ENCODE measurements around the gene PDXP. TPM values are rescaled to one million over a fixed set of nuclear protein-coding genes. Genes with fewer than 3 reads are reported as not detected.

Gene PDXP
- total and polyA plus RNA-seq, 2 of the 13 experiments (the other 11 are each of a cell fraction or from before 2014, with no cell fraction given): 58.2 to 70.6 TPM

DNA sequence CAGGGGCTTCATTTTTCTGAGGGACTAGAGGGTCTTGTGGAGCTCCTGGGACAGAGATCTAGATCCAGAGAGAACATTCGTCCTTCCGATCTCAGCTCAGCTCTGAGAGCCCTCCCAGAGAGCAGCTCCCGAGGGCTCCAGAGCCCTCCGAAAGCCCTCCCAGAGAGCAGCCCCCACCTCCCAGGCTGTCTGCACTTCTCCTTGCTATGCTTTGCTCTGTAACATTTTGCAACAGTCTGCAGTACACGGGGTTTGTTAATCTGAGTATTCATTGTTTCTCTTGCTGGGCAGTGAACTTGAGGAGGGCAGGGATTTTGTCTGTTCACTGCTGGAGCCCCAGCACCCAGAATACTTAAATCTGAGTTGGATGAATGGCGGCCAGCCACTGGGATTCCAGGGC lies 47.3 kb upstream of the PDXP start (continued):
- TF ChIP-seq, protein P1, sequence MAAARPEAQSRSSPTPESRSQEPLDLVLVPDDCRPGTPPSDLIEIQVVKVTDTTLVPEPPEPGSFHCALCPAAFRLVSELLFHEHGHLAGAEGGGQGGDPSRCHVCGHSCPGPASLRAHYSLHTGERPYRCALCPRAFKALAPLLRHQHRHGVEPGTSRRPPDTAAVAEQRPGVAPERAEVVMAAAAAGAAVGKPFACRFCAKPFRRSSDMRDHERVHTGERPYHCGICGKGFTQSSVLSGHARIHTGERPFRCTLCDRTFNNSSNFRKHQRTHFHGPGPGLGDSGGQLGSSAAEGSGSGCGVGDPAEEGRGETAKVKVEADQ (CRISPR knock-in tag; IDR thresholded peaks at IDR 0.05; ENCODE audit: borderline replicate concordance): no peak
- TF ChIP-seq RBAK (CRISPR knock-in tag; IDR thresholded peaks at IDR 0.05): no peak

DNA sequence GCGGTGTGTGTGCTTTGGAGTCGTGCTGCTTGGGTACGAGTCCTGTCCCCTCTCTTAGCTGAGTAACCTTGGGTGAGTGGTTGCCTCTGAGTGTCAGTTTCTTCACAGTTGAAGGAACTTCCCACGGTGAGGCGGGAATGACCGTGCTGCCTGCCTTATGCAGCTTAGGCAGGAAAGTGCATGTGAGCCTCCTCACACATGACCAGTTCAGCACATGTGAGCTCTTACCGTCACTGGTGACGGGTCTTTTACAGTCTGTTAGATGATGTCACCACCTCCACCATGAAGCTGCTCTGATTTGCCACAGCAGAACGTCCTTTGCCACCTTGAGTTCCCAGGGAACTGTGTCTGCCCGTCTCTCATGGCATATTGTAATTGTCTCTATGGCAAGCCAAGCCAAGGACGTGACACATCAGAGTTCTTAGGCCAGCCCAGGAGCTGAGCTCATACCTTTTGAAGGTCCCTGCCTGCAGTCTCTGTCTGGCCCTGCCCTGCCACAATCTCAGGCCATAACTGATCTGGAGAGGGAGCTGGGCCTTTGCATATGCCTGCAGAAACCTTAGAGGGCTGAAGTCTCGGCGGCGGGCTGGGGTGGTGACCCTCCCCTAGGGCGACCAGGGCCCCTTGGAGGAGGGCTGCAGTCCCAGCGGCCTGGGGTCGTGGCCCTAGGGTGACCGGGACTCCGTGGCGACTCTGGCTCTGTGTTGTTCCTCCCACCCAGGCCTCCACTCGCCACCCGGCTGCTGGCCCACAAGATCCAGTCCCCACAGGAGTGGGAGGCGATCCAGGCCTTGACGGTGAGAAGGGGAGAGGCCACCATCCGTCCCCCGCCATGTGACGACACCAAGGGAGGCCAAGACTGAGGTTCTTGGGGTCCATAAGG lies 42.1 kb upstream of the PDXP start:
- no peak for FAIRE-seq
- H3K27ac ChIP-seq (ENCODE audit: extremely low read length, insufficient read depth, low read length): no peak overlapping the region
- H3K4me1 ChIP-seq (ENCODE audit: insufficient read depth, low read length): peaks cover 2% of the 10 kb centered on the region
- intact Hi-C loops (cut with micrococcal nuclease; ENCODE audit: unreplicated experiment) (no loop called here), in situ Hi-C loops (cut with HindIII; ENCODE audit: extremely low pct_ligation_motif_present, low pct_unique_long_range_greater_than_20kb) (no loop called here)
- H3K27me3 ChIP-seq (ENCODE audit: control insufficient read depth in 1 of 2, insufficient read depth in 2 of 2, low read length in 2 of 2): no peaks in the 10 kb centered on the region; a peak in 1 of 5 replicates
- no peak overlapping the region for H3K9ac ChIP-seq (ENCODE audit: insufficient read depth, low read depth, low read length)
- no peak overlapping the region for H3K4me3 ChIP-seq (replicated peaks in 1 of 3; ENCODE audit: insufficient read depth in 1 of 3, low read depth in 2 of 3, low read length in 3 of 3)
- H2AFZ ChIP-seq (ENCODE audit: low read length): no peak overlapping the region
- peak; percentile 20 for TF ChIP-seq AGO2 (optimal IDR thresholded peaks at IDR 0.05; ENCODE audit: low read depth, low read length)
- TF ChIP-seq RBFOX2 (IDR thresholded peaks at IDR 0.05; ENCODE audit: low read depth, low read length): peak; percentile 23; the same call in 1 of the 2 replicates
- TF ChIP-seq GATA4 (IDR thresholded peaks at IDR 0.05; ENCODE audit: borderline replicate concordance, low read depth): no peak
- TF ChIP-seq ATF7 (IDR thresholded peaks at IDR 0.05): peak; percentile 35
- TF ChIP-seq ATF7 (CRISPR knock-in tag; IDR thresholded peaks at IDR 0.05): no peak
- peaks cover 2% of the 10 kb centered on the region for H3K79me2 ChIP-seq (ENCODE audit: insufficient read depth, low read length)
- H3K9me3 ChIP-seq (ENCODE audit: low read length): no peaks in the 10 kb centered on the region
- DNase-seq (ENCODE audit: low spot score): no peak
- 91% methylated on average over 18 of the region's 27 CpGs for WGBS (ENCODE audit: low lambda C conversion rate)
- ChIA-PET POLR2A (interaction anchor here (1.1 kb wide), 1 partner anchor 8 kb away, joined by 7 read pairs; the partner anchor contains the start of gene GGA1), CTCF (ENCODE audit: low intra/inter-chr PET ratio, low total read pairs) (no interaction called here)
- ATAC-seq: no peak
- H3K4me2 ChIP-seq (ENCODE audit: low read depth, low read length): no peak overlapping the region
- BruUV-seq (replicated peaks): no TSS peak
- no peaks in the 10 kb centered on the region for H4K20me1 ChIP-seq (ENCODE audit: insufficient read depth, low read length)
- H3K36me3 ChIP-seq (replicated peaks in 1 of 2; ENCODE audit: control insufficient read depth in 1 of 2, insufficient read depth in 2 of 2, low read length in 2 of 2): peaks cover 20 to 40% of the 10 kb centered on the region in 2 experiments; a peak in 4 of 5 replicates

Measured in HepG2 (cell line).